Measurements from ENCODE around the gene CARM1.

Gene CARM1

DNA sequence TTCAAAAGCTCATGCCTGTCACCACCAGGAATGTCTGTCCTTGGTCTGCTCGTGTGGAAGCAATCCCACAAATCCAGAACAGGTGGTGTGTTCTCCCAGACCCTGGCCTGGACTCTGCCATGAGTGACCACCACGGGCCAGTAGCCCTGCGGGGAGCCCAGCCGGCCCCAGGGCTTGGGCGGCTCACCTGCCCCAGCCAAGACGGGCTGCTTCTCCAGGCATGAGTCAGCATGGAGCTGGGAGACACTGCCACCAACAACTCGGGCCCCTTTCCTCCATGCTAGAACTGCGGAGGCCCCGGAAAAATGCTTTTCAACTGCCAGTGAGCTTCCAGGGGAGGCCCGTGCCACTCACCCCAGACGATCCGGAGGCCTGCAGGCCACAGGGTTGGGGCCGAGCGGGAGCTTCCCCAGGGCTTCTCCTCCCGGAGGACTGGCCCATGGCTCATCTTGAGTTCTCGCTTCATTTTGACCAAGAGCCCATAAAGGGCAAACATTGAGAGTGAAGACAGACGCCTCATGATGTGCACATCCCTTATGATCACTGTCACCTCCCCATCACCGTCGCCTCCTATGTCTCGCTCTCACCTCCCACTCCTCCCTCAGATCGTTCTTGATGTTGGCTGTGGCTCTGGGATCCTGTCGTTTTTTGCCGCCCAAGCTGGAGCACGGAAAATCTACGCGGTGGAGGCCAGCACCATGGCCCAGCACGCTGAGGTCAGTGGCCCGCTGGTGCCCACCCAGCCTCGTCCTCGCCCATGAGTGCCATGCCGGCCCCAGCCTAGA lies 40.4 kb downstream of the CARM1 start:
- DNase-seq = no peak

DNA sequence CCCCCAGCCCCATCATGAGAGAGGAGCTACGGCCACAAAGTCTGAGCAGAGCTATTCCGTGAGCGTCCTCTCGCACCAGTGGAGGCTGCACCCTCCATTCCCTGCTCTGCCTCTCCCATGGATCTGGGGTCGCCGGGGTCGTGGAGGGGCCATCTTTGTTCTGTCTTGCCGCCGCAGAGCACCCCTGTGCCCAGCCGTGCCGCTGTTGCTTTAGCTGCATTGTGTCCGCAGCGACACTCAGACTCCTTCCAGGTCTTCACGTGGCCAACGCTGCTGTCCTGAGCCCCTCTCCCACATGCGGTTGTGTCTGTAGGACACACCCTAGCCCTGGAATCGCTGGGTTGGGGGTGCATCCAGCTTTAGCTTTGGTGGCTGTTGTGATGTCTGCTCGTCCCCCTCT lies 41.3 kb downstream of the CARM1 start:
- no peak for DNase-seq

DNA sequence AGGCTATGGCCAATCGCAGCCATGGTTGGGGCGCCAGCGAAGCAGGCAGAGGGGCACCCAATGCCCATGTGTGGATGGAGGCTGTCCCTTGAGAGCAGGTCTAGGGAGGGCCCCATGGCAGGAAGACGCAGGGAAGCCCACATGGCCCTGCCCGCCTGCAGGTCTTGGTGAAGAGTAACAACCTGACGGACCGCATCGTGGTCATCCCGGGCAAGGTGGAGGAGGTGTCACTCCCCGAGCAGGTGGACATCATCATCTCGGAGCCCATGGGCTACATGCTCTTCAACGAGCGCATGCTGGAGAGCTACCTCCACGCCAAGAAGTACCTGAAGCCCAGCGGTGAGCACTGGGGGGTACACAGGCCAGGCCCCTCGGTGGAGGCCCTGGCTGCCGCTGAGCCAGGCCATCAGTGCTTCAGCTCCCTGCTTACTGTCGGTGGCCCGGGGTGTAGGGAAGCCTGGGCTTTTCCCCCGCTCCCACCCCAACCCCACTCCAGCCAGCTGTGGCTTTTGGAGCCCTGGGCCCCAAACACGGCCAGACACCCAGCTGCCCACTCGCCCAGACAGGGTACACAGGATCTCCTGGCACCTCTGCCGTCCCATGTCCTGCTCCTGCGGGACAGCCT lies 42.5 kb downstream of the CARM1 start:
- no peak for DNase-seq

DNA sequence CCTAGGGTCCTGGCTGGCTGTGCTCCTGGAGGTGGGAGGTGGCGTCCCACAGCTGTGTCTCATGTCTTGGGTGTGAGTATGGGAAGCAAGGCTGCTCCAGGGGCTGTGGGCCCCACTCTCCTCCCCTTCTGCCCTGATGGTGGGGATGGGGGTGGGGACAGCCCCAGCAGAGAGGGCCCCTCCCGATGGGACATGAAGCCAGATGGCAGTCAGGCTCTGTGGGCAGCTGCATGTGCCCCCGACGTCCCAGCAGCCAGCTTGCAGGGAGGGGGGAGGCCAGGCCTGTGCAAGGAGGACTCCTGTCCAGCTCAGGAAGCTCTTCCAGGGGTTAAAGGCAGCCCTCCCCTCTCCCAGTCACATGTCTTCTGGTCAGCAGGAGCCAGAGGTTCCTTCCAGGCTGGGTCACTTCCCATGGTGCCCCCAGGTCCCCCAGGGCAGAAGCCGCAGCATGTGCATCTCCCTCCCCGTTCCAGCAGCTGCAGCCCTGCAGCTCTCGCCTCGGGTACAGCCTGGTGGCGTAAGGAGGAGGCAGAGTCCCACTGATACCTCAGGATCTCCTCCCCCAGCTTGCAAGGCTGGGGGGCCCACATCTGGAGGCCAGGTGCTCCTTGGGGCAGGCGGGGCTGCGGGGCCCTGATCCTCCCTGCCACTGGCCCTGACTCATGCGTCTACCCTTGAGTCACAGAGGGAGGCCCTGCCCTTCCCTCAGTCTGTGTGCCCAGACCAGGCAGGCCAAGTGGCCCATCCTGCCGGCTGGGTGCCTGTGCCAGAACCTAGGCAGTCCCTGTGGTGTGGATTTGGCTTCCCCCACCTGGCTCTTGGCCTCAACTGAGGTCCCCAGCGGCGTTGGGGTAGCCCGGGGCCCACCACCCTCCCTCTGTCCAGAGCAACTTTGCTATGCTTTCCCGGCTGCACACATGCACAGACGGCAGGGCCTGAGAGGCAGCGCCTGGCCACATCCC lies 44.1 kb downstream of the CARM1 start:
- no peak for DNase-seq

DNA sequence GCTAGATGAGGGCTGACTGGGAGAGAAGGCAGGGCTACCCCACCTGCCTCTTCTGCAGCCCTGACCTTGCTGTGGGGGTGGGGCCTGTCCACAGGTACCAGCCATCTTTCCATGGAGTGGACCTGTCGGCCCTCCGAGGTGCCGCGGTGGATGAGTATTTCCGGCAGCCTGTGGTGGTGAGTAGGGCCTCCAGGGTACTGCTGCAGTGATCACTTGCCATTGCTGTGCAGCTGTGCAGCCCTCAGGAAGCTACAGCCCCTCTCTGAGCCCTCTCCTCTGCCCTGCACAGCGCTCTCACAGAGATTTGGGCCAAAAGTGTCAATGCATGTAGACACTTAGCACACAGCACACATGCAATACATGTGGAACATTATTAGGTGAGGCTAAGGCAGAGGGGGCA lies 45.2 kb downstream of the CARM1 start:
- DNase-seq = no peak

DNA sequence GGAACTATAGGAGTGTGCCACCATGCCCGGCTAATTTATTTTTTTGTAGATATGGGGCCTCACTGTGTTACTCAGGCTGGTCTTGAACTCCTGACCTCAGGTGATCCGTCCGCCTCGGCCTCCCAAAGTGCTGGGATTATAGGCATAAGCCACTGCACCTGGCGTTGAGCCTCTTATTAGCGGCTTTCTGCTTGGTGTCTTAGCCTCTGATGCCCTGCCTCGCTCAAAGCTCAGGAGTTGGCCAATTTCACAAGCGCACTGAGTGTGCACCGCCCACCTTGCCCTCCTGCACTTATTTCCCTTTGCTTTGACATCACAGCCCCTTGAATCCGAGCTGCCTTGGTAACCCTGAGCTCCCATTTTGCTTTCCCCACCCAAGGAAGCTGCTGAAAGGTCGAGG lies 47.0 kb downstream of the CARM1 start:
- DNase-seq = no peak

DNA sequence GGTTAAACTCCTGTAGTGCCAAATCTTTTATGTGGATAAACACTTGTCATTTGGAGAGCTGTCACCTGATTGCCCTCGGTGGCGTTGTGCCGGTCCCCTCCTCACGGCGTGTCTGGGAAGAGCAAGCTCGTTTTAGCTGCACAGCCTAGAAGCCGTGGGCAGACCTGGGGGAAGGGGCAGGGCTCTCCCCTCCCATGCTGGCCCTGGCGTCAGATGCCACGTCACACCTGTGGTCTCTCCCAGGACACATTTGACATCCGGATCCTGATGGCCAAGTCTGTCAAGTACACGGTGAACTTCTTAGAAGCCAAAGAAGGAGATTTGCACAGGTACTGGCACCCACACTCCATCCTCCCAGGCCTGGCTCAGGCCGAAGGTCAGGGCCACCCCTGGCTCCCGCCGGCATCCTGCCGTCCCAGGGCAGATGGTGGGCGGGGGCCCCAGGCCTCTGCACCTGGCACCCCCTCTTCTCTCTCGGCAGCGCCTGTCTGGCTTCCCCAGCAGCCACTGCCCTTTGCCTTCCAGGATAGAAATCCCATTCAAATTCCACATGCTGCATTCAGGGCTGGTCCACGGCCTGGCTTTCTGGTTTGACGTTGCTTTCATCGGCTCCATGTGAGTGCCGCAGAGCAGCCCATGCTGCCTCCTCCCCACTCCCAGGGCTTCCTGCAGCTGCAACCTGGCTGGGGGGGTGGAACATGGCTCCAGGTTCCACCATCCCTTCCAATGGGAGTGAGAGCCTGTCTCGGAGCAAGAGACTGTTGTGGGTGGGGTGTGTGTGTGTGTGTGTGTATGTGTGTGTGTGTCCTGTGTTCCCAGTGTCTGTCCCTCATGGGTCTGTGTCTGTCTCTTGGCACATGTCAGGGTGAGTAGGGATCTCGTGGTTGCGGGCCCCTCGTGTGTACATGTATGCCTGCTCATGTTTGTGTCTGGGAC lies 48.3 kb downstream of the CARM1 start:
- no peak for DNase-seq

DNA sequence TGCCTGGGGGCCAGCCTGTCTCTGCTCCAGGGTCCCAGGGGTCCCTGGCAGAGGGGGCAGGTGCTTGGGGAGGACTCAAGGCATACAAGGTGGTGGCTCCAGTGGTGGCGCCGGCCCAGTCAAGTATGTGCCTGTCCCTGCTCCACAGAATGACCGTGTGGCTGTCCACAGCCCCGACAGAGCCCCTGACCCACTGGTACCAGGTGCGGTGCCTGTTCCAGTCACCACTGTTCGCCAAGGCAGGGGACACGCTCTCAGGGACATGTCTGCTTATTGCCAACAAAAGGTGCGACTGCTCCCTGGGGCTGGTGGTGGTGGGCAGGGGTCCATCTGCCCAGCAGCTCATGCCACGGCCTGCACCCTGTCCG lies 48.9 kb downstream of the CARM1 start:
- DNase-seq = no peak

DNA sequence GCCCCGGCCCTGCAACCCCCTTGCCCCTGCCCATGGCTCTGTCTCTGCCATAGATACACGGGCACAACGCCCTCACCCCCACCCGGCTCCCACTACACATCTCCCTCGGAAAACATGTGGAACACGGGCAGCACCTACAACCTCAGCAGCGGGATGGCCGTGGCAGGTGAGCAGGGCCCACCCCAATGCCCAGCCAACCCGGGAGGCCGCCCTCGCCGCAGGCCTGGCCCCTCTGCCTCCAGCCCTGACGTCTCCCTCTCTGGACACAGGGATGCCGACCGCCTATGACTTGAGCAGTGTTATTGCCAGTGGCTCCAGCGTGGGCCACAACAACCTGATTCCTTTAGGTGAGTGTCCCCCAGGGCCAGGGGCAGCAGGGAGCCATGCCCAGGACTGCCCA lies 49.4 kb downstream of the CARM1 start:
- DNase-seq = no peak

DNA sequence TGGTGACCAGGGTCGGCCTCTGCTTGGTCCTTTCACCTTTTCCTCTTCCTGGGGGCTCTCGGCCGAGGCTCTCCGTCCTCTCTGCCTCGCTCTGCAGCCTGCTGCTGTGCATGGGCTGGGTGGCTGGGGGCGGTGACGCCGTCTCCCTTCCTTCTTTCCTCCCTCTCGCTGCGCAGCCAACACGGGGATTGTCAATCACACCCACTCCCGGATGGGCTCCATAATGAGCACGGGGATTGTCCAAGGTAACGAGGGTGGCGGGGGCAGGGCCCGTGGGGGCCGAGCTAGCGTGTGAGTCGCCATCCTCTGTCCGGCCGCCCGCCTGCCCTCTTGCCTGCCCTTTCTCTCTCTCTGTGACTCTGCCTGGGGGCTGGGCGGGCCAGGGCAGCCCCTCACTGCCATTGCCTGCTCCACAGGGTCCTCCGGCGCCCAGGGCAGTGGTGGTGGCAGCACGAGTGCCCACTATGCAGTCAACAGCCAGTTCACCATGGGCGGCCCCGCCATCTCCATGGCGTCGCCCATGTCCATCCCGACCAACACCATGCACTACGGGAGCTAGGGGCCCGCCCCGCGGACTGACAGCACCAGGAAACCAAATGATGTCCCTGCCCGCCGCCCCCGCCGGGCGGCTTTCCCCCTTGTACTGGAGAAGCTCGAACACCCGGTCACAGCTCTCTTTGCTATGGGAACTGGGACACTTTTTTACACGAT lies 50.0 kb downstream of the CARM1 start:
- DNase-seq = no peak

DNA sequence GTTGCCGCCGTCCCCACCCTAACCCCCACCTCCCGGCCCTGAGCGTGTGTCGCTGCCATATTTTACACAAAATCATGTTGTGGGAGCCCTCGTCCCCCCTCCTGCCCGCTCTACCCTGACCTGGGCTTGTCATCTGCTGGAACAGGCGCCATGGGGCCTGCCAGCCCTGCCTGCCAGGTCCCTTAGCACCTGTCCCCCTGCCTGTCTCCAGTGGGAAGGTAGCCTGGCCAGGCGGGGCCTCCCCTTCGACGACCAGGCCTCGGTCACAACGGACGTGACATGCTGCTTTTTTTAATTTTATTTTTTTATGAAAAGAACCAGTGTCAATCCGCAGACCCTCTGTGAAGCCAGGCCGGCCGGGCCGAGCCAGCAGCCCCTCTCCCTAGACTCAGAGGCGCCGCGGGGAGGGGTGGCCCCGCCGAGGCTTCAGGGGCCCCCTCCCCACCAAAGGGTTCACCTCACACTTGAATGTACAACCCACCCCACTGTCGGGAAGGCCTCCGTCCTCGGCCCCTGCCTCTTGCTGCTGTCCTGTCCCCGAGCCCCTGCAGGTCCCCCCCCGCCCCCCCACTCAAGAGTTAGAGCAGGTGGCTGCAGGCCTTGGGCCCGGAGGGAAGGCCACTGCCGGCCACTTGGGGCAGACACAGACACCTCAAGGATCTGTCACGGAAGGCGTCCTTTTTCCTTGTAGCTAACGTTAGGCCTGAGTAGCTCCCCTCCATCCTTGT lies 50.7 kb downstream of the CARM1 start:
- DNase-seq = no peak

DNA sequence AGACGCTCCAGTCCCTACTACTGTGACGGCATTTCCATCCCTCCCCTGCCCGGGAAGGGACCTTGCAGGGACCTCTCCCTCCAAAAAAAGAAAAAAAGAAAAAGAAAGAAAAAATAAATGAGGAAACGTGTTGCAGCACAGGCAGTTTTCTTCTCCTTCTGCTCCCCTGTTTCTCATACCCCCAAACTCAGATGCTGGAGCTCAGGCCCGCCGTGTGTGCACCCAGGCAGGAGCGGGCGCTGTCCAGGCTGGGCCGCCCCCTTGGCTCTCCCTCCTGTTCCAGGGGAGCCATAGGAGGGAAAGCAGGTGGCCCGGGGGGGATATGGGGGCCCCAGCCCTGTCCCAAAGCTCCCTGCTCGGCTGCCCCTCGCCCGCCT lies 51.3 kb downstream of the CARM1 start:
- DNase-seq = no peak

DNA sequence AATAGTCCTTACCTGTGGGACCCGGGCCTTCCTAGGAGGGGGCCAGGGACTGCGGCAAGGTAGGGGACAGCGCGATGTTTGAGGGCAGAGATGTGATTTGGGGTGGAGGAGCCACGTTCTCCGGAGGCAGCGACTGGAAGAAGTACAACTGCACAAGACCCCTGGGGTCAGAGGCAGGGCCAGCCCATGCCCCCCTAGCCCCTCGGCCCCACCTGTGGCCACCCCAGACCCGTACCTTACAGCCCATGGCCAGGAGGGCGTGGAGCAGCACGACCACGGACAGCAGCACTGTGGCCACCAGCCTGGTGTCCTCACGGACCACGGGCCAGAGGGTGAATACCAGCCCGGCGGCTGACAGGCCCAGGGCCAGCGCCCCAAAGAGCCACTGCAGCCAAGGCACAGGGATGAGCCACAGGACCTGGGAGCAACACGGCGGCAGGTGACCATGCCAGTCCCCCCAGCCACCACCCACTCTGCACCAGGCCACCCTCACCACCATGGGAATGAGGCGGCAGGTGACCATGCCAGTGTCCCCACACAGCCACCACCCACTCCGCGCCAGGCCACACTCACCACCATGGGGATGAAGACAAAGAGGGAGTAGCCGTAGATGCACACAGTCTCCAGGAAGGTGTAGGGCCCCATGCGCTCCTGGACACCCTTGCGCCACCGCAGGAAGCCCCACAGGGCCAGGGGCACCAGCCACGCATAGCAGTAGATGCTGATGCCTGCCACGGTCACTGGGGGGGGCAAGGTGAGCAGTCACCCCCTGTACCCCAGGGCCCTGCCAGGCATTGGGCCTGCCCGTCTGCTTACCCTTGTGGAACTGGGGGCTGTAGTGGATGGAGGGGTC lies 52.1 kb downstream of the CARM1 start:
- DNase-seq = no peak

DNA sequence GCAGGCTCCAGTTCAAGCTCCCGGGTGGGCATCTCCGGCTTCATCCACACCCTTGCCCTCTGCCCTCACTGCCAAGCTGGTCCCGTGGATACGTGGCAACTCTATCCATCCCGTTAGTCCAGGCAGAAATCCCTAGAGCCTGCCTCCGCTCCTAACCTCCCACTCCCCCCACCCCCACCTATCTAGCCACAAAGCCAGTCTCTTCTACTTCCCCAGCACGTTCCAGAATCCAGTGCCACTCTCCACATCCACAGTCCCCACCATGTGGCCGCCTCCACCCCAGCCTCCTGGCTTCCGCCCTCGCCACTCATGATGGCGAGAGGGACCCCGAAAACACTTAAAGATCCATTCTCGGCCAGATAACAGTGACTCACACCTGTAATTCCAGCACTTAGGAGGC lies 53.2 kb downstream of the CARM1 start:
- DNase-seq = no peak

DNA sequence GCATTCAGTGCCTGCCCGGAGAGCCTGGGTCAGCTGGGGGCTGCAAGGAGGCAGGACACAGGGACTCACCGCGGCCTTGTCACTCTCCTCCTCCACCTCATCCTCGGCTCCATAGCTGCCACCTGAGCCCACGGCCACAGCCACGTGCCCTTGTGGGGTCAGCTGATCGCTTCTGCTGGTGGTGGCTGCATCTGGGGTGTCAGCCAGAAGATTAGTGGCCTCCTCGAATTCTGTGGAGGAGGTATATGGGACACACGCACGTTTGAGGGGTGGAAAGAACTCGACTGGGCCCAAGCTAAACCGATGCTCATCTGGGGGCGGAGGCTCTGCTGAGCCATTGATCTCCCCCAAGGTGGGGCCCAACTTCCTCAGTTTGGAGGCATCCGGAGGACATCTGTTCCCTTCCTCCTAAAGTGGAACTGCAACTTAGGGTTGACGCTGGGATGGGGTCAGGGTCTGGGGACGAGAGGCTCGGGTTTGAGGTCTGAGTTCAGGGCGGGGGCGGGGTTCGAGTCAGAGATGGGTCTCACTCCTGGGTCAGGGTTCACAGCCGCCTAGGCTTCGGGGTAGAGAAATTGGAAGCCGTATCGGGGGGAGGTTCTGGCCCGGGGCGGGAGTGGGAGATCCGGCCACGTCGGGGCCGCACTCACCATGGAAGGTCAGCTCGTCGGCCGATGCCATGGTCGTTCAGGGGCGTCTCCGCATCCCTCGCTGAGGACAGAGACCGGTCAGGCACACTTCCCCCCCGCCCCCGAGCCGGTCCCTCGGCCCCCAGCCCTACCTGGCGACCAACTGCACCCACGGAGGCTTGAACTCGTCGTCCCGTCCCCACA lies 56.6 kb downstream of the CARM1 start:
- no peak for DNase-seq

DNA sequence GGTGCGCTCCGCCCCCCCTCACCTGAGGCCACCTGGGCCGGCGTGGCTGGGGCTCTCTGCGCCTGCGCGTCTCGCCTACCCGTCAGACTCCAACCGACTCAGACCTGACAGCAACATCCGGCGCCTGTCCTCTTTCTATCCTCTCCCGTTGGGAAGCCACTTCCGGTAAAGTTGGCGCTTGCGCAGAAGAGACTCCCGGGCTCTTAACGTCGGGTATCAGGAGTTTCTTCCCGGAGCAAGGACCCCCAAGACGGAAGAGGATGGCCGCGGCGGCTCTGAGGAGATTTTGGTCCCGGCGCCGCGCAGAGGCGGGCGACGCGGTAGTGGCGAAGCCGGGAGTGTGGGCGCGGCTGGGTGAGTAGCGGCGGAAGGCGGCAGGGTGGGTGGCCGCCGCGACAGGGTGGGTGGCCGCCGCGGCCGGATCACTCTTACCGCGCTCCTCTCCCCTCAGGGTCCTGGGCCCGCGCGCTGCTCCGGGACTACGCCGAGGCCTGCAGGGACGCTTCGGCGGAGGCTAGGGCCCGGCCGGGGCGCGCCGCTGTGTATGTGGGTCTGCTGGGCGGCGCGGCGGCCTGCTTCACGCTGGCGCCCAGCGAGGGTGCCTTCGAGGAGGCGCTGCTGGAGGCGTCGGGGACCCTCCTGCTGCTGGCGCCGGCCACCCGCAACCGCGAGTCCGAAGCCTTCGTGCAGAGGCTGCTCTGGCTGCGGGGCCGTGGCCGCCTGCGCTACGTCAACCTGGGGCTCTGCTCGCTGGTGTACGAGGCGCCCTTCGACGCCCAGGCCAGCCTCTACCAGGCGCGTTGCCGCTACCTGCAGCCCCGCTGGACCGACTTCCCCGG lies 57.4 kb downstream of the CARM1 start, which contains the start of the genes TIMM29 and YIPF2:
Gene TIMM29 (plus strand): TSS at position 249 of the 839 bp plus-strand sequence. CDS start 12 bp downstream, at position 261.
Gene YIPF2 (minus strand): TSS at position 77 of the 839 bp plus-strand sequence. CDS start 229 bp downstream, outside the sequence.
- DNase-seq = peak; percentile 95

DNA sequence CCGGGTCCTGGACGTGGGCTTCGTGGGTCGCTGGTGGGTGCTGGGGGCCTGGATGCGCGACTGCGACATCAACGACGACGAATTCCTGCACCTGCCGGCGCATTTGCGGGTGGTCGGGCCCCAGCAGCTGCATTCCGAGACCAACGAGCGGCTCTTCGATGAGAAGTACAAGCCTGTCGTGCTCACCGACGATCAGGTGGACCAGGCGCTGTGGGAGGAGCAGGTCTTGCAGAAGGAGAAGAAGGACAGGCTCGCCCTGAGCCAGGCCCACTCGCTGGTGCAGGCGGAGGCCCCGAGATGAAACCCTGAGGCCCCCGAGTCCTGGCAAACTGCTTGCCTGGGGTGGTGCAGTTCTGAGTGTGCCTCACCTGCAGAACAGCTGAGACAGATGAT lies 58.0 kb downstream of the CARM1 start:
- DNase-seq = no peak

All from CD4-positive, alpha-beta T cell treated with Interleukin-17A for 4 hours (primary cell).